K562 (cell line): Measurements from ENCODE around the gene ATF1. TPM values are rescaled to one million over a fixed set of nuclear protein-coding genes. Genes with fewer than 3 reads are reported as not detected.
"Not testable (repeated sequence)": the region's sequence is repeated elsewhere in the genome, so short reads cannot be mapped to it uniquely, and the experiment has no call there.

Experiments used
- ATAC-seq: fragments of 200-7000 bp; cut with Tn5 transposase; 3 replicates; pipeline ENCODE4 v1.9.1; 2020; ENCODE audit warnings: moderate library complexity
- BruUV-seq: library from RNA; stranded (reverse); fragments of 400-500 nt; replicated peaks from 2 replicates; lab custom pipeline; 2021; lab: Mats Ljungman, UMichigan
- CTCF ChIA-PET: fragments of 300-600 bp; formaldehyde crosslinking; extraction: SDS; loops from one replicate; lab custom pipeline; 2021; ENCODE audit warnings: low intra/inter-chr PET ratio; lab: Yijun Ruan, JAX
- POLR2A ChIA-PET: fragments of 300-600, 350-650 bp; sonication (Branson Sonifier 250); formaldehyde crosslinking; extraction: SDS; loops from one replicate; lab custom pipeline; 2021; ENCODE audit warnings: antibody characterized with exemption, inconsistent platforms; lab: Yijun Ruan, JAX
- DNase-seq, 4 experiments: peaks; one replicate each; pipeline versions ENCODE4 v3.0.0 to v3.0.0-alpha.2; 2011 to 2018; ENCODE audit warnings: low spot score in 3 of 4, mixed read lengths in 3 of 4; ENCODE audit errors: extremely low read depth in 1 of 4
- FAIRE-seq: peaks from 2 replicates; lab custom pipeline; 2011; peaks lifted over from hg19 to GRCh38; lab: Jason Lieb, UNC
- H2AFZ ChIP-seq: 2 replicates; pipeline ENCODE4 v1.6.0; 2011; ENCODE audit warnings: low read depth, low read length, control low read depth, inconsistent platforms
- H3K27ac ChIP-seq: fragments of 200-600 bp; 3 replicates; pipeline ENCODE4 v1.8.0; 2011; ENCODE audit warnings: low read depth, mild to moderate bottlenecking, control low read depth, inconsistent platforms, low read length, moderate library complexity, mixed read lengths; ENCODE audit errors: extremely low read depth
- H3K27me3 ChIP-seq, 2 experiments: fragments of 300-600 bp in 1 of 2; 2 replicates in 1 of 2; 3 replicates in 1 of 2; pipeline versions ENCODE4 v1.6.0 to v1.8.0; 2011; ENCODE audit warnings: inconsistent platforms in 2 of 2, low read length in 2 of 2, mild to moderate bottlenecking in 1 of 2, mixed read lengths in 1 of 2, moderate library complexity in 1 of 2; ENCODE audit not compliant: control insufficient read depth in 2 of 2, insufficient read depth in 2 of 2
- H3K36me3 ChIP-seq: fragments of 300-600 bp; 3 replicates; pipeline ENCODE4 v1.8.0; 2011; ENCODE audit warnings: mild to moderate bottlenecking, low read length, inconsistent platforms; ENCODE audit not compliant: control insufficient read depth, insufficient read depth
- H3K4me1 ChIP-seq, 2 experiments: fragments of 200-600 bp in 1 of 2; replicated peaks in 1 of 2; 2 replicates in 1 of 2; 3 replicates in 1 of 2; pipeline versions ENCODE4 v1.5.1 to v1.8.0; 2011; ENCODE audit warnings: inconsistent platforms in 2 of 2, low read length in 2 of 2, mild to moderate bottlenecking in 1 of 2, mixed read lengths in 1 of 2, moderate library complexity in 1 of 2; ENCODE audit not compliant: control insufficient read depth in 2 of 2, insufficient read depth in 2 of 2
- H3K4me2 ChIP-seq: 2 replicates; pipeline ENCODE4 v1.6.1; 2011; ENCODE audit warnings: low read length, control low read depth, inconsistent platforms, mixed read lengths; ENCODE audit not compliant: insufficient read depth
- H3K4me3 ChIP-seq: fragments of 200-600 bp; sonication (generic), shearing (Covaris generic); 2 replicates; pipeline ENCODE4 v1.5.1; 2016; ENCODE audit warnings: control low read depth, inconsistent platforms
- H3K79me2 ChIP-seq: fragments of 200-600 bp; 3 replicates; pipeline ENCODE4 v1.8.0; 2011; ENCODE audit warnings: low read length, inconsistent platforms; ENCODE audit not compliant: control insufficient read depth, insufficient read depth
- H3K9ac ChIP-seq, 2 experiments: 2 replicates each; pipeline versions ENCODE4 v1.6.0 to v1.6.1; 2011; ENCODE audit warnings: low read depth in 2 of 2, low read length in 2 of 2, control low read depth in 1 of 2, inconsistent platforms in 1 of 2, mild to moderate bottlenecking in 1 of 2, mixed read lengths in 1 of 2; ENCODE audit not compliant: insufficient read depth in 1 of 2
- H3K9me1 ChIP-seq: one replicate; pipeline ENCODE4 v1.6.0; 2011; ENCODE audit warnings: inconsistent platforms, mild to moderate bottlenecking, low read length, moderate library complexity; ENCODE audit not compliant: control insufficient read depth, insufficient read depth
- H3K9me3 ChIP-seq: replicated peaks from 2 replicates; pipeline ENCODE4 v1.5.1; 2011; ENCODE audit warnings: low read depth, low read length, inconsistent platforms; ENCODE audit not compliant: control insufficient read depth, insufficient read depth
- H4K20me1 ChIP-seq: replicated peaks from 2 replicates; pipeline ENCODE4 v1.6.1; 2011; ENCODE audit warnings: low read length, inconsistent platforms, mixed read lengths; ENCODE audit not compliant: control insufficient read depth, insufficient read depth
- CEBPB ChIP-seq: fragments of 450-650 bp; IDR thresholded peaks from 2 replicates; pipeline ENCODE4 v1.6.1; 2016; ENCODE audit warnings: missing genetic modification characterization, missing compliant biosample characterization
- ZFX ChIP-seq: sonication (generic); formaldehyde crosslinking; IDR thresholded peaks from 2 replicates; pipeline ENCODE4 v1.8.0; 2022; ENCODE audit warnings: mild to moderate bottlenecking, missing genetic modification reagents, moderate library complexity
- WGBS: fragments of 100-300 bp; shearing (Covaris generic); methylation state at CpG from one replicate; pipeline ENCODE4 v1.1.6; 2016; ENCODE audit warnings: low coverage, mixed read lengths; ENCODE audit not compliant: insufficient coverage; ENCODE audit errors: missing lambda C conversion rate; 5-methylcytosine and 5-hydroxymethylcytosine counted together
- in situ Hi-C: fragments of 300-500 bp; cut with MboI; formaldehyde crosslinking; loops from 4 replicates; pipeline ENCODE4 v1.15.0; 2018; ENCODE audit warnings: inconsistent platforms, mixed read lengths
- intact Hi-C: fragments of 100-400 bp; cut with micrococcal nuclease; formaldehyde crosslinking; loops from 2 replicates; pipeline ENCODE4 v1.14.2; 2022
- polyA plus RNA-seq, 8 experiments: library from polyadenylated mRNA; depleted of rRNA in 4 of 8; stranded (reverse) in 5 of 8; unstranded in 3 of 8; fragments of >200 nt; fragmentation: Nextera tagmentation in 2 of 8; fragmentation: Illumina TruSeq in 1 of 8; extraction: Ambion mirVana in 2 of 8; extraction: Trizol in 1 of 8; gene quantifications; 2 replicates each; pipeline versions ENCODE4 v1.2.1 to v1.2.3, GENCODE V29; 2011 to 2014; ENCODE audit warnings: inconsistent platforms in 1 of 8, missing spikeins in 1 of 8
- total RNA-seq, 7 experiments: library from RNA; depleted of rRNA in 6 of 7; stranded (reverse); fragments of >200 nt in 6 of 7; fragmentation: Illumina TruSeq in 2 of 7; extraction: Trizol in 2 of 7; gene quantifications; 2 replicates each; pipeline versions ENCODE4 v1.2.1 to v1.2.3, GENCODE V29; 2011 to 2021; ENCODE audit warnings: low replicate concordance in 1 of 7

ATF1 gene
- total and polyA plus RNA-seq, 9 of the 15 experiments (the other 6 are each of a cell fraction or from before 2014, with no cell fraction given): 19.8 to 83.5 (median 51.4) TPM

- in situ Hi-C loops: no loop called here
- no peak overlapping the region for H3K4me2 ChIP-seq
- H3K9me1 ChIP-seq: no peaks in the 10 kb centered on the region
- POLR2A ChIA-PET: no interaction called here
- no peak overlapping the region for H3K27ac ChIP-seq
- H3K36me3 ChIP-seq: peaks cover 22% of the 10 kb centered on the region
- intact Hi-C loops: no loop called here
- no peaks in the 10 kb centered on the region for H4K20me1 ChIP-seq
- CTCF ChIA-PET: no interaction called here
- H3K79me2 ChIP-seq: no peaks in the 10 kb centered on the region
- no peak overlapping the region for H3K4me3 ChIP-seq
- no TSS peak for BruUV-seq
- H3K9me3 ChIP-seq: no peaks in the 10 kb centered on the region
- no peaks in the 10 kb centered on the region for H3K27me3 ChIP-seq
- H3K9ac ChIP-seq: no peak overlapping the region
- no peak for ATAC-seq
- H2AFZ ChIP-seq: no peak overlapping the region
- H3K4me1 ChIP-seq: peaks cover 0 to 3% of the 10 kb centered on the region in 2 experiments; a peak in 1 of 5 replicates
- TF ChIP-seq ZFX (CRISPR knock-in tag) (no peak), CEBPB (tag) (peak; percentile 77)
- TF ChIP-seq, all 486 proteins: peak for 1
- 93% methylated on average over 1 of the region's 1 CpG for WGBS
- no peak for DNase-seq
- no peak for FAIRE-seq
Measured at GRCh38 chr12:50822082-50822481, 58.2 kb downstream of the ATF1 start.

GRCh38 chr12:50823724-50824123, 59.8 kb downstream of the ATF1 start:
- WGBS: 84% methylated on average over 11 of the region's 11 CpGs
- peaks cover 10% of the 10 kb centered on the region for H3K36me3 ChIP-seq
- H3K9me3 ChIP-seq, H2AFZ ChIP-seq, POLR2A ChIA-PET, H3K4me1 ChIP-seq, ATAC-seq, H3K27me3 ChIP-seq, H4K20me1 ChIP-seq, FAIRE-seq, H3K4me3 ChIP-seq, CTCF ChIA-PET, H3K4me2 ChIP-seq, H3K27ac ChIP-seq, H3K79me2 ChIP-seq, in situ Hi-C loops, BruUV-seq, DNase-seq, H3K9ac ChIP-seq, H3K9me1 ChIP-seq: not testable (repeated sequence)
- intact Hi-C loops: loop anchor here (2.0 kb wide), 1 partner anchor 423 kb away; no protein-coding TSS in a partner anchor
